Tibial nerve (tissue), 3 donors: ENCODE results near the gene STEAP1B.

Source experiments
- CTCF ChIP-seq, 5 experiments: fragments of 200-600 bp in 3 of 5; fragments of 450-650 bp in 2 of 5; sonication (generic) in 3 of 5; IDR thresholded peaks; one replicate each; pipeline ENCODE4 v1.5.1; 2016 to 2019; ENCODE audit warnings: antibody characterized with exemption in 5 of 5, mild to moderate bottlenecking in 3 of 5, moderate library complexity in 2 of 5
- POLR2A ChIP-seq, 2 donors: fragments of 450-650 bp; IDR thresholded peaks; one replicate each; pipeline ENCODE4 v1.6.1; 2017; ENCODE audit warnings: antibody characterized with exemption in 2 of 2, mild to moderate bottlenecking in 2 of 2, moderate library complexity in 2 of 2

DNA sequence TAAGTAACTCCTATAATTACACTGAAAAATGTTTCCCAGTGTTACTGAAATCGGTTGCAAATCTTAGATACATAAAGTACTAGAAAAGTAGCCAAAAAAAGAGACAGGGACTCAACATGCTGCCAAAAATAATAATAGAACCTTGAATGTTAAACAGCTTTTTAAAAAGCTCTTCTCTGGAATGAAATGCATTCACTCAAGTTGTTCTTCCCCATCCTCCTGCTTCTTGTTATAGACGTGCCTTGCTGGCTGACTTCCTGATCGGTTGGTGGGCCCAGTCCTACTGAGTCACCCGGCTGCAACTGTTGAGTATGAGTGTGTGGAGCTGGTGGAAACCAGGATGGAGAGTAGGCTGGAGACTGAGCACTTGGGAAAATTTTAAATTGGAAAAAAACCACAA is 112.4 kb downstream of the STEAP1B start:
- TF ChIP-seq POLR2A (IDR thresholded peaks at IDR 0.05) (no peak), CTCF (IDR thresholded peaks at IDR 0.05) (no peak)
